GM12878 (cell line): ENCODE data around the gene ADAMTS2.

Experiments
- BHLHE40 ChIP-seq, 2 experiments: fragments of 450-650 bp in 1 of 2; IDR thresholded peaks; 2 replicates each; pipeline ENCODE4 v1.6.1; 2011 to 2017; ENCODE audit warnings: low read depth in 2 of 2, borderline replicate concordance in 1 of 2, improper control_type of control experiment in 1 of 2, low read length in 1 of 2, mild to moderate bottlenecking in 1 of 2
- CBX5 ChIP-seq: sonication (generic); IDR thresholded peaks from 2 replicates; pipeline ENCODE4 v1.6.1; 2016; ENCODE audit warnings: low read depth, moderate library complexity, mild to moderate bottlenecking, inconsistent platforms
- CEBPB ChIP-seq, 2 experiments: fragments of 150-350 bp in 1 of 2; IDR thresholded peaks; 2 replicates each; pipeline ENCODE4 v1.6.1; 2012 to 2014; ENCODE audit warnings: low read depth in 2 of 2, low read length in 2 of 2, borderline replicate concordance in 1 of 2, inconsistent platforms in 1 of 2
- EP300 ChIP-seq, 2 experiments: fragments of 150-350 bp in 1 of 2; IDR thresholded peaks; 2 replicates each; pipeline ENCODE4 v1.6.1; 2011 to 2012; ENCODE audit warnings: low read depth in 2 of 2, low read length in 2 of 2, borderline replicate concordance in 1 of 2, improper control_type of control experiment in 1 of 2, inconsistent platforms in 1 of 2; ENCODE audit not compliant: control insufficient read depth in 1 of 2
- HDAC2 ChIP-seq: fragments of 200-600 bp; sonication (generic); IDR thresholded peaks from 2 replicates; pipeline ENCODE4 v1.6.1; 2017
- RCOR1 ChIP-seq: conservative IDR thresholded peaks from 2 replicates; pipeline ENCODE4 v1.6.1; 2012; ENCODE audit warnings: low read depth, low read length, improper control_type of control experiment
- SUPT20H ChIP-seq: IDR thresholded peaks from 2 replicates; pipeline ENCODE4 v1.6.1; 2011; ENCODE audit warnings: low read depth, mild to moderate bottlenecking, low read length, moderate library complexity, borderline replicate concordance; ENCODE audit not compliant: control insufficient read depth
- TARDBP ChIP-seq: IDR thresholded peaks from 2 replicates; pipeline ENCODE4 v1.6.1; 2016; ENCODE audit warnings: borderline replicate concordance
- ZNF24 ChIP-seq: fragments of 450-650 bp; IDR thresholded peaks from 2 replicates; pipeline ENCODE4 v1.6.1; 2017; ENCODE audit warnings: antibody characterized with exemption, mild to moderate bottlenecking
- TF ChIP-seq, protein P1 (sequence below): fragments of 450-650 bp; IDR thresholded peaks from 2 replicates; pipeline ENCODE4 v1.6.1; 2017; ENCODE audit warnings: mild to moderate bottlenecking
- TF ChIP-seq, protein P2 (sequence below): IDR thresholded peaks from 2 replicates; pipeline ENCODE4 v1.6.1; 2012; ENCODE audit warnings: low read depth, low read length, improper control_type of control experiment
- TF ChIP-seq, protein P3 (sequence below), 3 experiments: IDR thresholded peaks in 2 of 3; conservative IDR thresholded peaks in 1 of 3; 2 replicates each; pipeline ENCODE4 v1.5.1; 2011; ENCODE audit warnings: low read depth in 3 of 3, low read length in 3 of 3, mild to moderate bottlenecking in 3 of 3, control low read depth in 2 of 3, moderate library complexity in 2 of 3, inconsistent platforms in 1 of 3, mixed read lengths in 1 of 3; ENCODE audit not compliant: control insufficient read depth in 2 of 3, insufficient read depth in 1 of 3; ENCODE audit errors: extremely low read depth in 1 of 3
- TF ChIP-seq, protein P4 (sequence below): fragments of 150-350 bp; IDR thresholded peaks from 2 replicates; pipeline ENCODE4 v1.6.1; 2016; ENCODE audit warnings: low read depth, low read length
- TF ChIP-seq, protein P5 (sequence below): IDR thresholded peaks from 2 replicates; pipeline ENCODE4 v1.6.1; 2012; ENCODE audit warnings: low read length, inconsistent platforms

DNA sequence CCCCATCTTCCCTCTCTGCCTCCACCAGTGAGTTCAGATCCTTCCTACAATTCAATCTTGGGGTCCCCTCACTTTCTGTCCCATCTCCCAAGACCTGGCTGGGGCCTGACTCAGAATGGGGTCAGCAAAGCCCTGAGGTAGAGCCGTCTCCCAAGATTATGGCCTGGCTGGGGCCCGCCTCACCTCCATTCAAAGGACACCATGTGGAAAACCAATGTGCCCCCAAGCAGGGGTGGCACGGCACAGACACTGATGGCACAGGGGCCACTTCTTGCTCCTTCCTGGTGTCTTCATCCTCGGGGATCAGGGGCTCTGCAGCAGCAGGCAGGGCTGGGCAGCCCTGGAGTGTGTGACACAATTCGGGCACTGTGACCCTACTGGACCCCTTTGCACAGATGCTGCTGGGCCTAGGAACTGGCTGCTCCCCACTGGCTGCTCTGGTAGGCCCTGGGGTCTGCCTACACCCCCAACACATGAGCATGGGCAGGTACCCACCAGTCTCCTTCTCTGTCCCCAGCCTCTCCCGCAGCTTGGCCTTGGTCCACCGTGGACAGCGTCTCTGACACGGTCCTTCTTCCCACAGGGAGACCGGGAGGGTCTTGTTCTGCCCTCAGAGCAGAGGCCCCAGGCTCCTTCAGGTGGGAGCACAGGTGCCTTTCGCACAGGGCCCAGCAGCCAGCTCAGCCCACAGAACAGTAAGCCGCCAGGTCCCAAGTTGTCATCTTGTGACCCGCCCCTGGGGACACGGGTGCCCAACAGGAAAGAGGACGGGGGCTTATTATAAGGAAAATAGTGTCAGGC, 89.5 kb downstream of the ADAMTS2 start:
- TF ChIP-seq EP300 (IDR thresholded peaks at IDR 0.05; ENCODE audit: borderline replicate concordance in 1 of 2, control insufficient read depth in 1 of 2, low read depth in 2 of 2, low read length in 2 of 2) (no peak), TARDBP (no peak), CEBPB (IDR thresholded peaks at IDR 0.05; ENCODE audit: borderline replicate concordance in 1 of 2, low read depth in 2 of 2, low read length in 2 of 2) (no peak), BHLHE40 (IDR thresholded peaks at IDR 0.05; ENCODE audit: borderline replicate concordance in 1 of 2, low read depth in 2 of 2, low read length in 1 of 2) (no peak), RCOR1 (no peak), SUPT20H (no peak), HDAC2 (no peak), CBX5 (no peak), ZNF24 (no peak)
- TF ChIP-seq, protein P1, sequence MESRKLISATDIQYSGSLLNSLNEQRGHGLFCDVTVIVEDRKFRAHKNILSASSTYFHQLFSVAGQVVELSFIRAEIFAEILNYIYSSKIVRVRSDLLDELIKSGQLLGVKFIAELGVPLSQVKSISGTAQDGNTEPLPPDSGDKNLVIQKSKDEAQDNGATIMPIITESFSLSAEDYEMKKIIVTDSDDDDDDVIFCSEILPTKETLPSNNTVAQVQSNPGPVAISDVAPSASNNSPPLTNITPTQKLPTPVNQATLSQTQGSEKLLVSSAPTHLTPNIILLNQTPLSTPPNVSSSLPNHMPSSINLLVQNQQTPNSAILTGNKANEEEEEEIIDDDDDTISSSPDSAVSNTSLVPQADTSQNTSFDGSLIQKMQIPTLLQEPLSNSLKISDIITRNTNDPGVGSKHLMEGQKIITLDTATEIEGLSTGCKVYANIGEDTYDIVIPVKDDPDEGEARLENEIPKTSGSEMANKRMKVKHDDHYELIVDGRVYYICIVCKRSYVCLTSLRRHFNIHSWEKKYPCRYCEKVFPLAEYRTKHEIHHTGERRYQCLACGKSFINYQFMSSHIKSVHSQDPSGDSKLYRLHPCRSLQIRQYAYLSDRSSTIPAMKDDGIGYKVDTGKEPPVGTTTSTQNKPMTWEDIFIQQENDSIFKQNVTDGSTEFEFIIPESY, result no peak
- TF ChIP-seq, protein P2, sequence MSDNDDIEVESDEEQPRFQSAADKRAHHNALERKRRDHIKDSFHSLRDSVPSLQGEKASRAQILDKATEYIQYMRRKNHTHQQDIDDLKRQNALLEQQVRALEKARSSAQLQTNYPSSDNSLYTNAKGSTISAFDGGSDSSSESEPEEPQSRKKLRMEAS, result no peak
- TF ChIP-seq, protein P3, sequence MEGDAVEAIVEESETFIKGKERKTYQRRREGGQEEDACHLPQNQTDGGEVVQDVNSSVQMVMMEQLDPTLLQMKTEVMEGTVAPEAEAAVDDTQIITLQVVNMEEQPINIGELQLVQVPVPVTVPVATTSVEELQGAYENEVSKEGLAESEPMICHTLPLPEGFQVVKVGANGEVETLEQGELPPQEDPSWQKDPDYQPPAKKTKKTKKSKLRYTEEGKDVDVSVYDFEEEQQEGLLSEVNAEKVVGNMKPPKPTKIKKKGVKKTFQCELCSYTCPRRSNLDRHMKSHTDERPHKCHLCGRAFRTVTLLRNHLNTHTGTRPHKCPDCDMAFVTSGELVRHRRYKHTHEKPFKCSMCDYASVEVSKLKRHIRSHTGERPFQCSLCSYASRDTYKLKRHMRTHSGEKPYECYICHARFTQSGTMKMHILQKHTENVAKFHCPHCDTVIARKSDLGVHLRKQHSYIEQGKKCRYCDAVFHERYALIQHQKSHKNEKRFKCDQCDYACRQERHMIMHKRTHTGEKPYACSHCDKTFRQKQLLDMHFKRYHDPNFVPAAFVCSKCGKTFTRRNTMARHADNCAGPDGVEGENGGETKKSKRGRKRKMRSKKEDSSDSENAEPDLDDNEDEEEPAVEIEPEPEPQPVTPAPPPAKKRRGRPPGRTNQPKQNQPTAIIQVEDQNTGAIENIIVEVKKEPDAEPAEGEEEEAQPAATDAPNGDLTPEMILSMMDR (IDR thresholded peaks at IDR 0.05 in 2 of 3, conservative IDR thresholded peaks at IDR 0.05 in 1 of 3; ENCODE audit: control insufficient read depth in 2 of 3, extremely low read depth in 1 of 3, insufficient read depth in 1 of 3, low read depth in 3 of 3, low read length in 3 of 3), result no peak
- TF ChIP-seq, protein P4, sequence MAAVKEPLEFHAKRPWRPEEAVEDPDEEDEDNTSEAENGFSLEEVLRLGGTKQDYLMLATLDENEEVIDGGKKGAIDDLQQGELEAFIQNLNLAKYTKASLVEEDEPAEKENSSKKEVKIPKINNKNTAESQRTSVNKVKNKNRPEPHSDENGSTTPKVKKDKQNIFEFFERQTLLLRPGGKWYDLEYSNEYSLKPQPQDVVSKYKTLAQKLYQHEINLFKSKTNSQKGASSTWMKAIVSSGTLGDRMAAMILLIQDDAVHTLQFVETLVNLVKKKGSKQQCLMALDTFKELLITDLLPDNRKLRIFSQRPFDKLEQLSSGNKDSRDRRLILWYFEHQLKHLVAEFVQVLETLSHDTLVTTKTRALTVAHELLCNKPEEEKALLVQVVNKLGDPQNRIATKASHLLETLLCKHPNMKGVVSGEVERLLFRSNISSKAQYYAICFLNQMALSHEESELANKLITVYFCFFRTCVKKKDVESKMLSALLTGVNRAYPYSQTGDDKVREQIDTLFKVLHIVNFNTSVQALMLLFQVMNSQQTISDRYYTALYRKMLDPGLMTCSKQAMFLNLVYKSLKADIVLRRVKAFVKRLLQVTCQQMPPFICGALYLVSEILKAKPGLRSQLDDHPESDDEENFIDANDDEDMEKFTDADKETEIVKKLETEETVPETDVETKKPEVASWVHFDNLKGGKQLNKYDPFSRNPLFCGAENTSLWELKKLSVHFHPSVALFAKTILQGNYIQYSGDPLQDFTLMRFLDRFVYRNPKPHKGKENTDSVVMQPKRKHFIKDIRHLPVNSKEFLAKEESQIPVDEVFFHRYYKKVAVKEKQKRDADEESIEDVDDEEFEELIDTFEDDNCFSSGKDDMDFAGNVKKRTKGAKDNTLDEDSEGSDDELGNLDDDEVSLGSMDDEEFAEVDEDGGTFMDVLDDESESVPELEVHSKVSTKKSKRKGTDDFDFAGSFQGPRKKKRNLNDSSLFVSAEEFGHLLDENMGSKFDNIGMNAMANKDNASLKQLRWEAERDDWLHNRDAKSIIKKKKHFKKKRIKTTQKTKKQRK, result no peak
- TF ChIP-seq, protein P5, sequence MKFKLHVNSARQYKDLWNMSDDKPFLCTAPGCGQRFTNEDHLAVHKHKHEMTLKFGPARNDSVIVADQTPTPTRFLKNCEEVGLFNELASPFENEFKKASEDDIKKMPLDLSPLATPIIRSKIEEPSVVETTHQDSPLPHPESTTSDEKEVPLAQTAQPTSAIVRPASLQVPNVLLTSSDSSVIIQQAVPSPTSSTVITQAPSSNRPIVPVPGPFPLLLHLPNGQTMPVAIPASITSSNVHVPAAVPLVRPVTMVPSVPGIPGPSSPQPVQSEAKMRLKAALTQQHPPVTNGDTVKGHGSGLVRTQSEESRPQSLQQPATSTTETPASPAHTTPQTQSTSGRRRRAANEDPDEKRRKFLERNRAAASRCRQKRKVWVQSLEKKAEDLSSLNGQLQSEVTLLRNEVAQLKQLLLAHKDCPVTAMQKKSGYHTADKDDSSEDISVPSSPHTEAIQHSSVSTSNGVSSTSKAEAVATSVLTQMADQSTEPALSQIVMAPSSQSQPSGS, result no peak
